IMR-90 (cell line): Measurements from ENCODE around the gene SERBP1. TPM values are rescaled to one million over a fixed set of nuclear protein-coding genes. Genes with fewer than 3 reads are reported as not detected.

Source experiments
- ATAC-seq: fragments of 200-7000 bp; cut with Tn5 transposase; 2 replicates; pipeline ENCODE4 v1.9.1; 2020; ENCODE audit warnings: low read depth, mild to moderate bottlenecking, moderate library complexity
- BruUV-seq: library from RNA; stranded (reverse); fragments of 400-500 nt; replicated peaks from 2 replicates; lab custom pipeline; 2021; lab: Mats Ljungman, UMichigan
- CTCF ChIA-PET: fragments of 300-600 bp; formaldehyde crosslinking; extraction: SDS; loops from one replicate; lab custom pipeline; 2021; ENCODE audit warnings: antibody characterized with exemption; lab: Yijun Ruan, JAX
- POLR2A ChIA-PET: fragments of 300-600 bp; sonication (Branson Sonifier 250); formaldehyde crosslinking; loops from one replicate; lab custom pipeline; 2022; ENCODE audit warnings: antibody characterized with exemption; ENCODE audit not compliant: unreplicated experiment; lab: Charles Lee
- DNase-seq: peaks from one replicate; pipeline ENCODE4 v3.0.0; 2013
- H2AFZ ChIP-seq: replicated peaks from 2 replicates; pipeline ENCODE3; 2013; ENCODE audit warnings: low read length, mild to moderate bottlenecking; ENCODE audit not compliant: poor library complexity
- H2AK5ac ChIP-seq: 2 replicates; pipeline ENCODE4 v1.6.1; 2013; ENCODE audit warnings: low read depth, low read length, inconsistent platforms
- H2AK9ac ChIP-seq: replicated peaks from 2 replicates; pipeline ENCODE3; 2013; ENCODE audit warnings: mild to moderate bottlenecking, low read depth, low read length, moderate library complexity; ENCODE audit not compliant: poor library complexity
- H2BK120ac ChIP-seq: 2 replicates; pipeline ENCODE4 v1.6.1; 2013; ENCODE audit warnings: low read depth, low read length, inconsistent platforms
- H2BK15ac ChIP-seq: 3 replicates; pipeline ENCODE4 v1.6.1; 2013; ENCODE audit warnings: low read depth, low read length, inconsistent platforms
- H2BK20ac ChIP-seq: 2 replicates; pipeline ENCODE4 v1.6.1; 2013; ENCODE audit warnings: low read depth, mild to moderate bottlenecking, inconsistent platforms, low read length, moderate library complexity
- H2BK5ac ChIP-seq: 2 replicates; pipeline ENCODE4 v1.6.1; 2013; ENCODE audit warnings: mild to moderate bottlenecking, low read depth, low read length, inconsistent platforms; ENCODE audit not compliant: poor library complexity, severe bottlenecking
- H3K14ac ChIP-seq: replicated peaks from 2 replicates; pipeline ENCODE4 v1.6.1; 2013; ENCODE audit warnings: low read depth, low read length, inconsistent platforms
- H3K18ac ChIP-seq: 2 replicates; pipeline ENCODE4 v1.6.1; 2013; ENCODE audit warnings: low read depth, low read length, control low read depth
- H3K23ac ChIP-seq: 2 replicates; pipeline ENCODE4 v1.6.1; 2013; ENCODE audit warnings: low read depth, low read length, inconsistent platforms
- H3K27ac ChIP-seq: 2 replicates; pipeline ENCODE4 v1.5.1; 2013; ENCODE audit warnings: mild to moderate bottlenecking, control low read depth, low read length; ENCODE audit not compliant: insufficient read depth
- H3K27me3 ChIP-seq: 2 replicates; pipeline ENCODE4 v1.6.1; 2013; ENCODE audit warnings: low read length; ENCODE audit not compliant: control insufficient read depth, insufficient read depth
- H3K36me3 ChIP-seq: 2 replicates; pipeline ENCODE4 v1.6.1; 2013; ENCODE audit warnings: low read length, mixed read lengths; ENCODE audit not compliant: control insufficient read depth, insufficient read depth
- H3K4ac ChIP-seq: 2 replicates; pipeline ENCODE4 v1.6.1; 2013; ENCODE audit warnings: low read depth, low read length, inconsistent platforms
- H3K4me1 ChIP-seq: 2 replicates; pipeline ENCODE4 v1.6.1; 2013; ENCODE audit warnings: low read length, mixed read lengths; ENCODE audit not compliant: control insufficient read depth, insufficient read depth
- H3K4me2 ChIP-seq: 2 replicates; pipeline ENCODE4 v1.6.1; 2013; ENCODE audit warnings: low read depth, mild to moderate bottlenecking, control low read depth, low read length, moderate library complexity
- H3K4me3 ChIP-seq: 2 replicates; pipeline ENCODE4 v1.5.1; 2013; ENCODE audit warnings: low read depth, mild to moderate bottlenecking, control low read depth, low read length, moderate library complexity; ENCODE audit not compliant: insufficient read depth
- H3K56ac ChIP-seq: 2 replicates; pipeline ENCODE4 v1.6.1; 2013; ENCODE audit warnings: low read length, inconsistent platforms; ENCODE audit not compliant: insufficient read depth; ENCODE audit errors: extremely low read depth
- H3K79me1 ChIP-seq, 2 experiments: 2 replicates each; pipeline ENCODE4 v1.6.1; 2013; ENCODE audit warnings: low read length in 2 of 2, inconsistent platforms in 1 of 2, low read depth in 1 of 2
- H3K9ac ChIP-seq: 2 replicates; pipeline ENCODE4 v1.6.1; 2013; ENCODE audit warnings: low read depth, low read length, control low read depth
- H3K9me1 ChIP-seq: 2 replicates; pipeline ENCODE4 v1.6.1; 2013; ENCODE audit warnings: low read length, inconsistent platforms; ENCODE audit not compliant: insufficient read depth
- H3K9me3 ChIP-seq: 2 replicates; pipeline ENCODE4 v1.6.1; 2013; ENCODE audit warnings: low read length; ENCODE audit not compliant: control insufficient read depth, insufficient read depth
- H4K20me1 ChIP-seq: 2 replicates; pipeline ENCODE4 v1.6.1; 2013; ENCODE audit warnings: low read length, inconsistent platforms; ENCODE audit not compliant: insufficient read depth
- H4K5ac ChIP-seq: 2 replicates; pipeline ENCODE4 v1.6.1; 2013; ENCODE audit warnings: mild to moderate bottlenecking, low read depth, low read length, control low read depth
- H4K8ac ChIP-seq, 2 experiments: 2 replicates each; pipeline ENCODE4 v1.6.1; 2013; ENCODE audit warnings: low read depth in 2 of 2, low read length in 2 of 2, control low read depth in 1 of 2, inconsistent platforms in 1 of 2
- H4K91ac ChIP-seq: 2 replicates; pipeline ENCODE4 v1.6.1; 2013; ENCODE audit warnings: low read depth, low read length, inconsistent platforms; ENCODE audit not compliant: insufficient read depth
- BHLHE40 ChIP-seq: fragments of 150-350 bp; IDR thresholded peaks from 2 replicates; pipeline ENCODE4 v1.6.1; 2016; ENCODE audit warnings: mild to moderate bottlenecking, low read depth, low read length
- CEBPB ChIP-seq: IDR thresholded peaks from 2 replicates; pipeline ENCODE4 v1.6.1; 2012; ENCODE audit warnings: low read depth, low read length, improper control_type of control experiment
- CHD1 ChIP-seq: IDR thresholded peaks from 2 replicates; pipeline ENCODE4 v1.6.1; 2012; ENCODE audit warnings: low read depth, low read length, improper control_type of control experiment
- FOS ChIP-seq: fragments of 150-350 bp; IDR thresholded peaks from 2 replicates; pipeline ENCODE4 v1.6.1; 2016; ENCODE audit warnings: low read depth, low read length
- MAFK ChIP-seq: IDR thresholded peaks from 2 replicates; pipeline ENCODE4 v1.6.1; 2012; ENCODE audit warnings: low read depth, low read length, improper control_type of control experiment
- MAZ ChIP-seq: IDR thresholded peaks from 2 replicates; pipeline ENCODE4 v1.6.1; 2012; ENCODE audit warnings: low read depth, mild to moderate bottlenecking, low read length, improper control_type of control experiment, moderate library complexity, borderline replicate concordance
- MXI1 ChIP-seq: IDR thresholded peaks from 2 replicates; pipeline ENCODE4 v1.6.1; 2012; ENCODE audit warnings: low read depth, mild to moderate bottlenecking, low read length, moderate library complexity, borderline replicate concordance
- NFE2L2 ChIP-seq: fragments of 150-350 bp; IDR thresholded peaks from 2 replicates; pipeline ENCODE4 v1.6.1; 2016; ENCODE audit warnings: low read depth, mild to moderate bottlenecking, low read length
- RAD21 ChIP-seq: IDR thresholded peaks from 2 replicates; pipeline ENCODE4 v1.6.1; 2012; ENCODE audit warnings: low read length, improper control_type of control experiment
- RCOR1 ChIP-seq: IDR thresholded peaks from 2 replicates; pipeline ENCODE4 v1.6.1; 2012; ENCODE audit warnings: mild to moderate bottlenecking, low read length, improper control_type of control experiment; ENCODE audit not compliant: insufficient replicate concordance
- RFX5 ChIP-seq: IDR thresholded peaks from 2 replicates; pipeline ENCODE4 v1.8.0; 2012; ENCODE audit warnings: low read depth, mild to moderate bottlenecking, low read length, moderate library complexity
- SMC3 ChIP-seq: fragments of 150-350 bp; IDR thresholded peaks from 2 replicates; pipeline ENCODE4 v1.6.1; 2016; ENCODE audit warnings: low read depth, mild to moderate bottlenecking, antibody characterized with exemption, low read length, moderate library complexity
- WGBS, 2 experiments: methylation state at CpG; one replicate each; pipeline versions ENCODE4 v1.1.5 to v1.1.7; 2013; ENCODE audit warnings: missing lambda C conversion rate in 2 of 2; ENCODE audit not compliant: insufficient read length in 1 of 2; ENCODE audit errors: extremely low coverage in 2 of 2; 5-methylcytosine and 5-hydroxymethylcytosine counted together
- dilution Hi-C: fragments of 300-500 bp; cut with HindIII; formaldehyde crosslinking; loops from one replicate; pipeline ENCODE4 v1.14.3; 2018; ENCODE audit warnings: low sequenced_read_pairs; ENCODE audit not compliant: unreplicated experiment
- in situ Hi-C: fragments of 300-500 bp; cut with MboI; formaldehyde crosslinking; loops from 3 replicates; pipeline ENCODE4 v1.14.3; 2019; ENCODE audit warnings: low sequenced_read_pairs, inconsistent platforms, mixed read lengths
- intact Hi-C: fragments of 100-400 bp; cut with micrococcal nuclease; formaldehyde crosslinking; loops from 2 replicates; pipeline ENCODE4 v1.10.0; 2022
- polyA plus RNA-seq, 3 experiments: library from polyadenylated mRNA; depleted of rRNA; stranded (reverse); fragments of >200 nt; gene quantifications; 2 replicates each; pipeline ENCODE4 v1.2.3, GENCODE V29; 2012; ENCODE audit warnings: low replicate concordance in 1 of 3
- total RNA-seq: library from RNA; depleted of rRNA; stranded (reverse); fragments of >200 nt; gene quantifications from 2 replicates; pipeline ENCODE4 v1.2.3, GENCODE V29; 2012
- TF ChIP-seq, protein P1 (sequence below): conservative IDR thresholded peaks from 2 replicates; pipeline ENCODE4 v1.5.1; 2012; ENCODE audit warnings: mild to moderate bottlenecking, low read depth, low read length, improper control_type of control experiment
- TF ChIP-seq, protein P2 (sequence below): fragments of 150-350 bp; IDR thresholded peaks from 2 replicates; pipeline ENCODE4 v1.6.1; 2016; ENCODE audit warnings: low read depth, mild to moderate bottlenecking, low read length, moderate library complexity, borderline replicate concordance
- TF ChIP-seq, protein P3 (sequence below): fragments of 150-350 bp; IDR thresholded peaks from 2 replicates; pipeline ENCODE4 v1.6.1; 2017; ENCODE audit warnings: mild to moderate bottlenecking, antibody characterized with exemption, low read length, low read depth

The SERBP1 gene
- total and polyA plus RNA-seq, 2 of the 4 experiments (the other 2 are of a cell fraction) = 94.1 to 153 TPM

DNA sequence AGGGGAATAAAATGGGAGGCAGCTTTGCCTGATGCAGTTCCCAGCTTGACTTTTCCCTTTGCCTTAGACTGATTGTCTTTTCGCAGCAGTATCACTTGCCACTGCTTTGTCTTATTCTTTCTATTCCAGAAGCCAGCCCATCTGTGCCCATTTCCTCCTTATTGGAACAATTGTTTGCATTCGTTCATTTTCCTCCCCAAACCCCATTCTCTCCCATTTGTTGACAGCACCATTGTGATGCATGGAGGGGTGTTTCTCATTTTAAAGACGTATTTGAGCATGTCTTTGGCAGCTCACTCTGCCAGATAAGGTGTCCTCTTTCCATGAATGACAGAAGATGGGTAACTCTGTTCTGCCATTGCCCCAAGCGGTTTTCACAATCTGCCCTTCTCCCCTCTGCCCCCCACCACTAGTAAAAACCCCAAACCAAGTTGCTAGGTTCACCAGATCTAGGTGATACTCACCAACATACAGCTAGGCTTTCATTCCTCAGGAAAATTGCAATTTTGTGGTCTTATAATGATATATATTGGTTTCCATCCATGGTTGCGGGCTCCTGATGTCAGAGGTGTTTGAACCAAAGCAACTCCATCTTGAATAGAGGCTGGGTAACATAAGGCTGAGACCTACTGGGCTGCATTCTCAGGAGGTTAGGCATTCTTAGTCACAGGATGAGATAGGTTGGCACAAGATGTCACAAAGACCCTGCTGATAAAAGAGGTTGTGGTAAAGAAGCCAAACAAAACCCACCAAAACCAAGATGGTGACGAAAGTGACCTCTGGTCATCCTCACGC is 30.8 kb downstream of the SERBP1 start:
- CTCF ChIA-PET = no interaction called here
- DNase-seq (no peak), ATAC-seq (no peak)
- Histone ChIP-seq H2BK15ac (no peak overlapping the region), H3K18ac (no peak overlapping the region), H3K4ac (no peak overlapping the region), H4K20me1 (no peaks in the 10 kb centered on the region), H3K27ac (no peak overlapping the region), H2BK20ac (no peak overlapping the region), H2BK5ac (no peak overlapping the region), H3K9ac (no peak overlapping the region), H3K14ac (no peak overlapping the region), H2BK120ac (no peak overlapping the region), H3K9me1 (peaks cover 5% of the 10 kb centered on the region; the same call in 1 of the 2 replicates), H3K4me1 (no peaks in the 10 kb centered on the region; the same call in 1 of the 2 replicates), H3K23ac (no peak overlapping the region), H3K4me3 (no peak overlapping the region), H4K5ac (no peak overlapping the region), H4K8ac (no peak overlapping the region), H3K9me3 (no peaks in the 10 kb centered on the region), H2AK5ac (no peak overlapping the region), H3K56ac (no peak overlapping the region), H3K36me3 (peaks cover 2% of the 10 kb centered on the region), H3K79me1 (peaks cover 0 to 3% of the 10 kb centered on the region in 2 experiments; a peak in 1 of 4 replicates), H4K91ac (no peak overlapping the region), H3K4me2 (no peak overlapping the region), H2AFZ (no peak overlapping the region), H3K27me3 (no peaks in the 10 kb centered on the region), H2AK9ac (no peak overlapping the region)
- dilution Hi-C loops = no loop called here
- intact Hi-C loops = no loop called here
- 100% methylated on average over 1 of the region's 7 CpGs; no CpG with 5 or more reads in 1 of the 2 experiments for WGBS, 2 experiments
- in situ Hi-C loops = no loop called here
- POLR2A ChIA-PET = no interaction called here
- no TSS peak for BruUV-seq
- TF ChIP-seq, protein P1, sequence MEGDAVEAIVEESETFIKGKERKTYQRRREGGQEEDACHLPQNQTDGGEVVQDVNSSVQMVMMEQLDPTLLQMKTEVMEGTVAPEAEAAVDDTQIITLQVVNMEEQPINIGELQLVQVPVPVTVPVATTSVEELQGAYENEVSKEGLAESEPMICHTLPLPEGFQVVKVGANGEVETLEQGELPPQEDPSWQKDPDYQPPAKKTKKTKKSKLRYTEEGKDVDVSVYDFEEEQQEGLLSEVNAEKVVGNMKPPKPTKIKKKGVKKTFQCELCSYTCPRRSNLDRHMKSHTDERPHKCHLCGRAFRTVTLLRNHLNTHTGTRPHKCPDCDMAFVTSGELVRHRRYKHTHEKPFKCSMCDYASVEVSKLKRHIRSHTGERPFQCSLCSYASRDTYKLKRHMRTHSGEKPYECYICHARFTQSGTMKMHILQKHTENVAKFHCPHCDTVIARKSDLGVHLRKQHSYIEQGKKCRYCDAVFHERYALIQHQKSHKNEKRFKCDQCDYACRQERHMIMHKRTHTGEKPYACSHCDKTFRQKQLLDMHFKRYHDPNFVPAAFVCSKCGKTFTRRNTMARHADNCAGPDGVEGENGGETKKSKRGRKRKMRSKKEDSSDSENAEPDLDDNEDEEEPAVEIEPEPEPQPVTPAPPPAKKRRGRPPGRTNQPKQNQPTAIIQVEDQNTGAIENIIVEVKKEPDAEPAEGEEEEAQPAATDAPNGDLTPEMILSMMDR = no peak
- no peak for TF ChIP-seq FOS
- TF ChIP-seq CHD1 = no peak
- TF ChIP-seq, protein P2, sequence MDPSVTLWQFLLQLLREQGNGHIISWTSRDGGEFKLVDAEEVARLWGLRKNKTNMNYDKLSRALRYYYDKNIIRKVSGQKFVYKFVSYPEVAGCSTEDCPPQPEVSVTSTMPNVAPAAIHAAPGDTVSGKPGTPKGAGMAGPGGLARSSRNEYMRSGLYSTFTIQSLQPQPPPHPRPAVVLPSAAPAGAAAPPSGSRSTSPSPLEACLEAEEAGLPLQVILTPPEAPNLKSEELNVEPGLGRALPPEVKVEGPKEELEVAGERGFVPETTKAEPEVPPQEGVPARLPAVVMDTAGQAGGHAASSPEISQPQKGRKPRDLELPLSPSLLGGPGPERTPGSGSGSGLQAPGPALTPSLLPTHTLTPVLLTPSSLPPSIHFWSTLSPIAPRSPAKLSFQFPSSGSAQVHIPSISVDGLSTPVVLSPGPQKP = no peak
- TF ChIP-seq MXI1 = no peak
- no peak for TF ChIP-seq CEBPB
- no peak for TF ChIP-seq MAFK
- no peak for TF ChIP-seq RCOR1
- TF ChIP-seq NFE2L2 = no peak
- TF ChIP-seq MAZ = no peak
- no peak for TF ChIP-seq RFX5
- TF ChIP-seq BHLHE40 = no peak
- no peak for TF ChIP-seq SMC3
- TF ChIP-seq, protein P3, sequence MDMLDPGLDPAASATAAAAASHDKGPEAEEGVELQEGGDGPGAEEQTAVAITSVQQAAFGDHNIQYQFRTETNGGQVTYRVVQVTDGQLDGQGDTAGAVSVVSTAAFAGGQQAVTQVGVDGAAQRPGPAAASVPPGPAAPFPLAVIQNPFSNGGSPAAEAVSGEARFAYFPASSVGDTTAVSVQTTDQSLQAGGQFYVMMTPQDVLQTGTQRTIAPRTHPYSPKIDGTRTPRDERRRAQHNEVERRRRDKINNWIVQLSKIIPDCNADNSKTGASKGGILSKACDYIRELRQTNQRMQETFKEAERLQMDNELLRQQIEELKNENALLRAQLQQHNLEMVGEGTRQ = no peak
- no peak for TF ChIP-seq RAD21
